Hematopoietic multipotent progenitor cell (in vitro differentiated cells): ENCODE measurements around the gene UGT1A5. TPM values are rescaled to one million over a fixed set of nuclear protein-coding genes. Genes with fewer than 3 reads are reported as not detected.

Experiments used
- DNase-seq, 3 donors: peaks; one replicate each; pipeline ENCODE4 v3.0.0-alpha.2; 2011 to 2015; ENCODE audit warnings: low read depth in 2 of 3, low spot score in 2 of 3
- total RNA-seq: library from RNA; depleted of rRNA; stranded (reverse); fragments of >200 nt; gene quantifications from one replicate; pipeline ENCODE4 v1.2.3, GENCODE V29; 2012

The UGT1A5 gene
- total RNA-seq, result not detected

GRCh38 chr2:233712611-233713261 lies at the start of gene UGT1A5:
Gene UGT1A5 (plus strand): TSS chr2:233712907. CDS start chr2:233712992, 85 bp downstream.
- no peak for DNase-seq

DNA sequence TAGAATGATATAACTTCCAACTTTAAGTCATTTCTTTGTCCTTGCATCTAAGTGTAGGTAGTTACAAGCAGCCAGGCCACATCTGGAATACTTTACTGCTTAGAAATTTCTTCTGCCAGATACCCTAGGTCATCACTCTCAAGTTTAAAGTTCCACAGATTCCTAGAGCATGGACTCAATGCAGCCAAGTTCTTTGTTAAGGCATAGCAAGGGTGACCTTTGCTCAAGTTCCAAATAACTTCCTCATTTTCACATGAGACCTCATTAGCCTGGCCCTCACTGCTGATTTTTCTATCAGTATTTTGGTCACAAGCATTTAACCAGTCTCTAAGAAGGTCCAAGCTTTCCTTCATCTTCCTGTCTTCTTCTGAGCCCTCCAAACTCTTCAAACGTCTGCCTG lies 48.8 kb upstream of the UGT1A5 start:
- DNase-seq, result no peak

DNA sequence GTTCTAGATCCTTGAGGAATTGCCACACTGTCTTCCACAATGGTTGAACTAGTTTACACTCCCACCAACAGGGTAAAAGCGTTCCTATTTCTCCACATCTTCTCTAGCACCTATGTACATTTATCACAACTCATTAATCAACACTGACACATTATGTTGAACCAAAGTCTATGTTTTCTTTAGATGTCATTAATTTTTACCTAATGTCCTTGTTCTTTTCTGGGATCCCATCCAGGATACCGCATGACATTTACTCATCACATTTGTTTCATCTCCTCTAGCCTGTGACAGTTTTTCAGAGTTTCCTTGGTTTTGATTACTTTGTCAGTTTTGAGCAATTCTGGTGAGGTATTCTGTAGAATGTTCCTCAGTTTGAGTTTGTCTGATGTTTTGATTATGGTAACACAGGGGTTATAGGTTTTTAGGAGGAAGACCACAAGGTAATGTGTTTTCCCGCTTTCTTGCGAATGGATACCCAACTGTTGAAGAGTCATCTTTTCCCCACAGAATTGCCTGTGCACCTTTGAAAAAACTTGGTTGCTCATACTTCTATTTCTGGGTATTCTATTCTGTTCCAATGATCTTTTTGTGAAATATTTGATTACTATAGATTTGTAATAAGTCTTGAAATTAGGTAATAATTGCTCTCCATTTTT lies 44.0 kb upstream of the UGT1A5 start:
- DNase-seq, result no peak

- no peak for DNase-seq
Measured at GRCh38 chr2:233671290-233672161, 41.2 kb upstream of the UGT1A5 start, which contains the start of gene UGT1A9. Gene UGT1A9 (plus strand): TSS chr2:233671898. CDS start chr2:233671935, 37 bp downstream.

DNA sequence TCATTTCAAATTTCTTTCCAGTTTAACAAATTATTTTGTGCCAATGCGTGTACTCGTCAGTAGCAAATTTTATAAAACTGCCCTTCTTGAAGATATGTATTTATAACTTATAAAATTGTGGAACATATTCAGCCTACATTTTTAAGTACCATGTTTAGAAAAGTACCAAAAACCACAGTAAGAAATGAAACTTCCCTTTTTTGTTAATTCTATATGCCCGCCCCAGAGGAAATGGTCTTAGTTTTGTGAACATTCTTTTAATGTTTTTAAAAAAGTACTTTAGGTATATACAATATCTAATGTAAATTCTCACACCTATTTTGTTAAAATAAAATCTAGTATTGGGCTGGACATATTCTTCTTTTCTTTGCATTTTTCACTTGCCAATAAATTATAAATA lies 39.8 kb upstream of the UGT1A5 start:
- peak in 1 of 3 donors; percentile 41 for DNase-seq

DNA sequence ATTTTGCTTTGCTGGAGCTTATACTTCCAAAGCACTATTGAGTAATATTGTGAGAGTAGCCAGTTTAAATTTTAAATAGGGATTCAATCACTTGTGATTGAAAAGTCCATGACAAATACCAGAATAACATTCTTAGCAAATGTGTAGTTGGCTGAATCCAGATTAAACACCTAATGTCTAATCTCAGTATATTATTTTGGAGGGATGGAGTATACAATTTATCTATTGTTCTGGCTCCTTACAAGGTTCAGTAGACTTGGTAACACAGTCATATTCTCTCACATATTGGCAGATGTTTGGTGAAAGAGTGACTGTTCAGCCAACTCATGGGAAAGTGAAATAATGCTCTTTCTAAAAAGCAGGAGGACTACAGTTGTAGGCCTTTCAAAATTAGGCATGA lies 38.8 kb upstream of the UGT1A5 start:
- no peak for DNase-seq

DNA sequence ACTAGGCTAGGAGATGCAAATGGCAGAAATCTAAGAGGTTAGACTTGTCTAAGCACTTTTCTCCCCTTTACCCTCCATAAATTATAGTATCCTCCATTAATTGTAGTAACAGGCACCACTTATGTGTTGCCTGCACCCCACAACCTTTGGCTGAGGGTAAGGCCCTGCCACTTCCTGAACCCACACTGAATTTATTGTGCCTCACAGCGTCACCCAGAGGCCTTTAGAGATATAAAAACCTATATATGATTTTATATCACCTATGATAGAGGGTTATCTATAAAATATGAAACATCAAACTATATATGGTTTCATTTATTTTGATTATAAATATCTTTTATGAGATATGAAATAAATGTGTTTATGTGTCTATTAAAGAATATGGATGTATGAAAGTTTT lies 38.4 kb upstream of the UGT1A5 start:
- no peak for DNase-seq

GRCh38 chr2:233674995-233675394 lies 37.7 kb upstream of the UGT1A5 start:
- no peak for DNase-seq

- DNase-seq, result no peak
Measured at GRCh38 chr2:233676046-233676445, 36.7 kb upstream of the UGT1A5 start.

GRCh38 chr2:233679196-233679595 lies 33.5 kb upstream of the UGT1A5 start:
- no peak for DNase-seq

DNA sequence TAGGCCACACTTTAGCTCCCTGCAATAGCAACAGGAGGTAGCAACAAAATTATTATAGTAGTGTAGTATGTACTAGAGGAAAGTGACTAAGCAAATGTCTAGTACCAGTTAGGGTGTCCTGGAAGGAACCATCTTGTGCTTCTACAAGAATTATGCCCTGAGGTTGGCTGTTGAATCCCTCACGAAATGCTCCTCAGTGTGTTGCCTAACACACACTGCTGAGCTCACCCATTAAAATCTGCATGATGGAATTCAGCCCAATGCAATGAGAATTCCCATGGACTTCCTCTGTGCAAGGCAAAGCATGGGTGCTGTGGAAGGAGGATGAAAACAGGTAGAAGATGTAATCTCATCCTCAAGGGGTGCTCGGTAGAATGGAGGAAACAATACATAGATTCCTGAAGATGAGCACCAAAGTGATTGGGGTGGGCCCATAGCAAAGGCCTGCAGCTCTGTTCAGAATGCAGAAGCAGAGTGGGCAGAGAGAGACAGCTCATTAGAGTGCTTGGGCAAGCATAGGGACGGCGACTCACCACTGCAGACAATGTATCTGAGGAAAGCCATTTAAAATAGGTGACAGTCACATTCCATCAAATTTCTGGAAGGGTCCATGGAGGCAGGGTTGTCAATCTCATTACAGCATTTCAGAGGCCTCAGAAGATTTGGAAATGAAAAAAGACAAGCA lies 32.2 kb upstream of the UGT1A5 start:
- DNase-seq, result no peak

- DNase-seq, result no peak
Measured at GRCh38 chr2:233681521-233682099, 31.1 kb upstream of the UGT1A5 start, which contains the start of gene UGT1A7. Gene UGT1A7 (plus strand): TSS chr2:233681901. CDS start chr2:233681938, 37 bp downstream.

DNA sequence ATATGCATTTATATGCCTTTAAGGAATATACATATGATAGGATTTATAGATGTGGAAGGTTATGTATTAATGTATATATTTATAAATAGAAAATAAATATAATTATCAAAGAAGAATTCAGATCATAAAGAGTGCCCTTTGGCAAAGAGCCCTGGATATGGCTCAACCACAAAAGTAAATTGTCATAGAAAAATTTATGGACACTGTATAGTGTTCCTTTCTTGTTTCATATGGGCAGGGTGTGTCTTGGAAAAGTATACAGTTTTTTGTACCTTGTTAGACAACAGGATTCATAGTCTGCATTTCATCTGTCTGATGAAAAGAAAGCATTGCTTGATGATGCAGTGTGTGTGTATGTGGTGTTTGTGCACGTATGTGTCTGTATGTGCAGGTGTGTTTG lies 28.1 kb upstream of the UGT1A5 start:
- DNase-seq, result no peak

DNA sequence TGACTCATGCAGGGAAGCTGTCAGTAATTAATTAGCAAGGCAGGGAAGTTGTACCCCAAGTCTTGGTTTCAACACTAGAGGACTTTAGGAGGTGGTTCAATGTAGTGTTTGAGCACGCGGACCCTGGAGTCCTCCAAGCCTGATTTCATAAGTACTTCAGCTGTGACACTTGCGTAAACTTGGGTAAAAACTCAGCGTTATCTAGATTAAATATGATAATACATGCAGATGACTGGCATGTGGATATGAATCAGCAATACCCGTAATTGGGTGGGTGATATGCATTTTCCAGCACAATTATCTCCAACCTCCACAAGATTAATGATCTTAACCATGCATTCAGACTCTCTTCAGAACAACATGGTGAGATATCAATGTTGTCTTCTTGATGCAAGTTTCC lies 25.8 kb upstream of the UGT1A5 start:
- no peak for DNase-seq

DNA sequence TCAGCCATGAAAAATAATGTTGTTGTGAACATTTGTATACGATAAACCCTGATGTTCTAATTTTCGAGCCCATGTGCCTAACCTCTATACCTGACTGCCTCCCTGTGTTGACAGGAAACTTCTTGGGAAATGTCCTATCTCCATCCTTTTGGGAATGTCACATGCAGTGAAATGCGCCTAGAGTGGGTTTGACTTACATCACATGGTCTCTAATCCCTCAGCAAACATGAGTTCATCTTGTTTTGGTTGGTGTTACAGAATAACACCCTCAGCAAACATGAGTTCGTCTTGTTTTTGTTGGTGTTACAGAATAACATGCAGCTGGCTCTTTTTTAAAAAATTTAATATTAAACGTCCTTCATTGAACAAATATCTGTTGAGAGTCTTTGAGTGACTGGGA lies 24.4 kb upstream of the UGT1A5 start:
- no peak for DNase-seq

DNA sequence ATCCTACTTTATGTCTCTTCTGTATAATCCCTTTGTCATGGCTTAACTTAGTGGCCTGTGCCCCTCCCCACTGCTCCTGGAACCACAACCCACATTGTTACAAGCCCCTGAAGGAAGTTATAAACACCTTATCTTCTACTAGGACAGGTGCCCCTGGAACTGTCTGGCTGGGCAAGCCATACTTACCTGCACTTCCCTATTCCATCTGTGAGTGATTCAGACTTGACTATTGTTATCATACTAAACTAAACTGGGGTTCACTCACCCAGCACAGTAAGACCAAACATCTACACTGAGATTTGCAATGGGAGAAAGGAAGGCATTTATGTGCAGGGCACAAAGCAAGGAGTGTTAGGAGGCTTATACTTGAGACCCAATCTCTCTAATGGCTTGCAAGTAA lies 23.7 kb upstream of the UGT1A5 start:
- peak in 1 of 3 donors; percentile 26 for DNase-seq

DNA sequence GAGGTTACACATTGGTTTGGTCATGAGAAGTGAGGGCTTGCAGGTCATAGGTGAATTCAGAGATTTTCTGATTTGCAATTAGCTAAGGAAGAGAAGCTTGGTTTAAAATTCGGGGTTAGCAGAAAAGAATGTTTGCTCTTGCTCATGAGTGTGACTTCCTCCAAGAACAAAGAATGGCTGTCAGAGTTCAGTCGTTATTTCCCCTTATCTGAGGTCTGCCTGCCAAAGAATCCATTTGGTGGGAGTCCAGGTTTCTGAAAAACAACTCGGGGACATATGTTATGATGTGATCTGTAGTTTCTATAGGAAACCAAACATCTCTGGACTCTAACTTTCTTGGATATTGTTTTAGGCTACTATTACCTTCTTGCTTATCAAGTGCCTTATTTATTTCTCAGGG lies 23.2 kb upstream of the UGT1A5 start:
- peak in 1 of 3 donors; percentile 42 for DNase-seq

- no peak for DNase-seq
Measured at GRCh38 chr2:233690444-233690843, 22.3 kb upstream of the UGT1A5 start.

DNA sequence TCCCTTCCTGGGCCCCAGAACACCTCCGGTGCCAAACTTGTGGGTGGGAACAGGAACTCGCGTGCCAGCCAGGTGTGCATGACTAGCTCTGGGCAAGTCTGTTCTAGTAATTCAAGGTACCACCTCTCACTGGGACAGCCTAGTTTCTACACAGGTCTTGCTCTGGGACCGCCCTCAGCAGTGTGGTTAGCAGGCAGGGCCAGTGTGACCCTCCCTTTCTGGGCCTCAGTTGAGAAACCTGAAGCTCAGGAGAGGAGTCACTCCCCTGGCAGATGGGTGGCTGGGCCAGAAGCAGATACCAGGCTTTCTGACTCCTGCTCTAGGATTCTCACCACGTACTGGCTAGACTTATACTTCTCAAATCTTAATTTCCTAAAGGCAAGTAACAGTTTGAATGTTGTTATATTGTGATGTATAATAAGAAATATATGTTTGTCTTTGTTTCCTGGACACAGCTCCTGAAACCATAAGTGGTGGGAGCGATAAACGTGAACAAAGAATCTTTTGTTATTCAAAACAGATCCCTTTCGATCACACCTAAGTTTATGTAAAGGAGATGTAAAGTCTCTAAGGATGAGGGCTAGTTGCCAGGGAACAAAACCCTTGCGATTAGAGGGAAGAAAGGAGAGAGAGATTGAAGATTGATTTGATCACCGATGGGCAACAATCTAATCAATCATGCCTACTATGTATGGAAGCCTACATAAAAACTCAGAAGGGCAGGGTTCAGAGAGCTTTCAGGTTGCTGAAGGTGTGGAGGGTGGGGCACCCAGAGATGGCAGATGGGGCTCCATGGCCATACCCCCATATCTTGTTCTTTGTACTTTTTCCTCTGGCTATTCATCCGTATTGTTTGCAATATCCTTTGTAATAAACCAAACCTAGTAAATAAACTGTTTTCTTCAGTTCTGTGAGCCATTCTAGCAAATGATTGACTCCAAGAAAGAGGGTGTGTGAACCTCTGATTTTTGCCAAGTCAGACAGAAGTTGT lies 21.0 kb upstream of the UGT1A5 start:
- DNase-seq, result no peak
